Measurements from ENCODE around the gene KLHL8. TPM values are rescaled to one million over a fixed set of nuclear protein-coding genes. Genes with fewer than 3 reads are reported as not detected.

The KLHL8 gene
- total RNA-seq, 3 donors from 2014 or later: 16.4 to 23.0 (median 22.5) TPM

GRCh38 chr4:87130985-87131703 is 89.3 kb downstream of the KLHL8 start:
- H3K36me3 ChIP-seq (ENCODE audit: low read depth): peaks cover 8% of the 10 kb centered on the region
- no peak for TF ChIP-seq CTCF (IDR thresholded peaks at IDR 0.05)
- no peak overlapping the region for H3K4me3 ChIP-seq
- ATAC-seq (no peak), DNase-seq (no peak)
- no peaks in the 10 kb centered on the region for H3K9me3 ChIP-seq
- H3K4me1 ChIP-seq (ENCODE audit: low read depth): no peaks in the 10 kb centered on the region
- intact Hi-C loops (cut with DNase I, micrococcal nuclease): no loop called here

- intact Hi-C loops (cut with DNase I, micrococcal nuclease): no loop called here
- peaks cover 8% of the 10 kb centered on the region for H3K36me3 ChIP-seq (ENCODE audit: low read depth)
- ATAC-seq (no peak), DNase-seq (no peak)
- no peaks in the 10 kb centered on the region for H3K4me1 ChIP-seq (ENCODE audit: low read depth)
- H3K9me3 ChIP-seq: no peaks in the 10 kb centered on the region
- no peak for TF ChIP-seq CTCF (IDR thresholded peaks at IDR 0.05)
- H3K4me3 ChIP-seq: no peak overlapping the region
Observed at GRCh38 chr4:87129681-87130080, 90.7 kb downstream of the KLHL8 start.

GRCh38 chr4:87128006-87128705 is 92.3 kb downstream of the KLHL8 start:
- no peaks in the 10 kb centered on the region for H3K4me1 ChIP-seq (ENCODE audit: low read depth)
- no peak for ATAC-seq
- peaks cover 8% of the 10 kb centered on the region for H3K36me3 ChIP-seq (ENCODE audit: low read depth)
- H3K9me3 ChIP-seq: no peaks in the 10 kb centered on the region
- no peak for DNase-seq
- no peak overlapping the region for H3K4me3 ChIP-seq
- no peak for TF ChIP-seq CTCF (IDR thresholded peaks at IDR 0.05)
- intact Hi-C loops (cut with DNase I, micrococcal nuclease): no loop called here

GRCh38 chr4:87126056-87126455 is 94.4 kb downstream of the KLHL8 start:
- H3K4me1 ChIP-seq (ENCODE audit: low read depth): peaks cover 5% of the 10 kb centered on the region
- H3K4me3 ChIP-seq: no peak overlapping the region
- no peak for TF ChIP-seq CTCF (IDR thresholded peaks at IDR 0.05)
- ATAC-seq (no peak), DNase-seq (no peak)
- H3K36me3 ChIP-seq (ENCODE audit: low read depth): no peaks in the 10 kb centered on the region
- no peaks in the 10 kb centered on the region for H3K9me3 ChIP-seq
- intact Hi-C loops (cut with DNase I, micrococcal nuclease): no loop called here

GRCh38 chr4:87122252-87122651 is 98.2 kb downstream of the KLHL8 start:
- intact Hi-C loops (cut with DNase I, micrococcal nuclease): no loop called here
- H3K9me3 ChIP-seq: no peaks in the 10 kb centered on the region
- ATAC-seq (no peak), DNase-seq (no peak)
- no peak overlapping the region for H3K4me3 ChIP-seq
- no peak for TF ChIP-seq CTCF (IDR thresholded peaks at IDR 0.05)
- H3K4me1 ChIP-seq (ENCODE audit: low read depth): peaks cover 12% of the 10 kb centered on the region
- H3K36me3 ChIP-seq (ENCODE audit: low read depth): no peaks in the 10 kb centered on the region

Measured in mucosa of descending colon (tissue), 3 donors.